ENCODE results near the gene TAS1R1. TPM values are rescaled to one million over a fixed set of nuclear protein-coding genes. Genes with fewer than 3 reads are reported as not detected.

Gene TAS1R1
- polyA plus RNA-seq, 1 donor (not counting 4 experiments of a cell fraction or from before 2014, with no cell fraction given) = not detected

DNA sequence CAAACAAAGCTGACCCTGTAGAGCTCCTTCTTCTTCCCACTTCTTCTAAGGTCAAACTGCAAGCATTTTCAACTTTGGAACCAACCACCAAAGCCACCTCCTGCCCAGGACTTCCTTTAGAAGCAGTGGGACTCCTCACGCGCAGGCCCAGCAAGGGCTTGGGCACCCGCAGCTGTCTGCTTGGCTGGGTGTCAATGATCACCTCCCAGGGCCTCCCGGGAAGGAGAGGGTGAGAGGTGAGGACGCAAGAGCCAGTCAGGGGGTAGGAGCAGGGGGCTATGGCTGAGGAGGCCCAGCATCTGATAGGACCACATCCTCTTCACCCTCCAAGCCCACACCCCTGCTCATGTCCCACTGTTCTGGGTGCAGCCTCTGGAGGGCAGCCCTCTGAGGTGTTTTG lies 37.3 kb downstream of the TAS1R1 start:
- Histone ChIP-seq H4K20me1 (ENCODE audit: control insufficient read depth, extremely low read depth, insufficient read depth, low read length) (peaks cover 62% of the 10 kb centered on the region), H2AFZ (ENCODE audit: control insufficient read depth, low read length) (no peak overlapping the region), H3K27me3 (ENCODE audit: control insufficient read depth, extremely low read depth, insufficient read depth, low read length) (no peaks in the 10 kb centered on the region), H3K4me1 (ENCODE audit: control insufficient read depth, extremely low read depth, insufficient read depth, low read length) (peaks cover 32% of the 10 kb centered on the region), H3K9ac (ENCODE audit: control insufficient read depth, extremely low read depth, insufficient read depth, low read length) (no peak overlapping the region), H3K36me3 (ENCODE audit: control insufficient read depth in 2 of 2, extremely low read depth in 1 of 2, insufficient read depth in 2 of 2, low read length in 2 of 2) (peaks cover 58 to 77% of the 10 kb centered on the region in 2 experiments), H3K4me3 (ENCODE audit: control insufficient read depth in 2 of 3, extremely low read depth in 1 of 3, insufficient read depth in 2 of 3, low read depth in 1 of 3, low read length in 3 of 3) (no peak overlapping the region), H3K79me2 (ENCODE audit: control insufficient read depth, insufficient read depth, low read length) (peaks cover 56% of the 10 kb centered on the region), H3K27ac (ENCODE audit: control insufficient read depth, insufficient read depth, low read length) (no peak overlapping the region), H3K9me1 (ENCODE audit: control insufficient read depth, extremely low read depth, insufficient read depth, low read length) (peaks cover 7% of the 10 kb centered on the region), H3K9me3 (ENCODE audit: control insufficient read depth, low read depth, low read length) (no peaks in the 10 kb centered on the region), H3K4me2 (ENCODE audit: control insufficient read depth, extremely low read depth, insufficient read depth, low read depth, low read length) (no peak overlapping the region)
- no peak for FAIRE-seq
- DNase-seq (ENCODE audit: low read depth, low spot score) = no peak
- TF ChIP-seq, protein P1, sequence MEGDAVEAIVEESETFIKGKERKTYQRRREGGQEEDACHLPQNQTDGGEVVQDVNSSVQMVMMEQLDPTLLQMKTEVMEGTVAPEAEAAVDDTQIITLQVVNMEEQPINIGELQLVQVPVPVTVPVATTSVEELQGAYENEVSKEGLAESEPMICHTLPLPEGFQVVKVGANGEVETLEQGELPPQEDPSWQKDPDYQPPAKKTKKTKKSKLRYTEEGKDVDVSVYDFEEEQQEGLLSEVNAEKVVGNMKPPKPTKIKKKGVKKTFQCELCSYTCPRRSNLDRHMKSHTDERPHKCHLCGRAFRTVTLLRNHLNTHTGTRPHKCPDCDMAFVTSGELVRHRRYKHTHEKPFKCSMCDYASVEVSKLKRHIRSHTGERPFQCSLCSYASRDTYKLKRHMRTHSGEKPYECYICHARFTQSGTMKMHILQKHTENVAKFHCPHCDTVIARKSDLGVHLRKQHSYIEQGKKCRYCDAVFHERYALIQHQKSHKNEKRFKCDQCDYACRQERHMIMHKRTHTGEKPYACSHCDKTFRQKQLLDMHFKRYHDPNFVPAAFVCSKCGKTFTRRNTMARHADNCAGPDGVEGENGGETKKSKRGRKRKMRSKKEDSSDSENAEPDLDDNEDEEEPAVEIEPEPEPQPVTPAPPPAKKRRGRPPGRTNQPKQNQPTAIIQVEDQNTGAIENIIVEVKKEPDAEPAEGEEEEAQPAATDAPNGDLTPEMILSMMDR (optimal IDR thresholded peaks at IDR 0.05 in 1 of 3, IDR thresholded peaks at IDR 0.05 in 1 of 3, conservative IDR thresholded peaks at IDR 0.05 in 1 of 3; ENCODE audit: extremely low read depth in 1 of 3, insufficient read depth in 2 of 3, low read length in 3 of 3) = no peak
- TF ChIP-seq EZH2 (IDR thresholded peaks at IDR 0.05; ENCODE audit: low read length) = no peak
- dilution Hi-C loops (cut with MboI; ENCODE audit: extremely low pct_ligation_motif_present, low sequenced_read_pairs) = no loop called here

DNA sequence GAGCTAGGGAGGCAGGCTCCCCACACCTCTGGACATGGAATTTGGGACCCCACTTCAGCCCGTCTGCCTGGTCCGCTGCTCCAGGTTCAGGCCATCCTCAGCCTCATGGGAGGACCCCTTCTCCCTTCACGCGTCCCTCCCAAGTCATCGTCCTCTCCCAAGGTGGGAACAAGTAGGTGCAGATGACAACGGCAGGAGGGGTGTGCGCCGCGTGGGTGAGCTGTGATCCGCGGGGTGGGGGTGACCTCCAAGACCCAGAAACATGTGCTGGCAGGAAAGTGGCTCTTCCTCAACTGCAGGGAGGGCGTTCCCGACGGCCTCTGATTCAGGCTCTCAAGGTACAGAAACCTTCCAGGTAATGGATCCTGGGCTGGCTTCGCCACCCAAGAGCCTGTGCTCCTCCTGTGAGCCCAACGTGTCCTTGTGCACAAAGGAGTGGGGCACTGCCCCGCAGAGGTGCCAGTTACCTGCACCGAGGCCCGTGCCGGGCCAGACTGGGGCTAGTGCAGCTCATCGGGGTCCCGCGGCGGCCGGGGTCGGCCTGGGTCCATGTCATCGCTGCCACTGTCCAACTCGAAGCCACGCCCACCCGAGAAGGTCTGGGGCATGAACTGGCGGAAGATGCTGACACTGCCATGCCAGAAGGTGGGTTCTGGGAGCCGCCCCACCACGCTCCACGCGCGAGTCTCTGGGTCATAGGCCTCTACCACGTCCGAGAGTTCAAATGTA lies 37.9 kb downstream of the TAS1R1 start:
- DNase-seq (ENCODE audit: low read depth, low spot score) (no peak), FAIRE-seq (no peak)
- no peak overlapping the region for H3K4me3 ChIP-seq (ENCODE audit: control insufficient read depth in 2 of 3, extremely low read depth in 1 of 3, insufficient read depth in 2 of 3, low read depth in 1 of 3, low read length in 3 of 3)
- H3K4me2 ChIP-seq (ENCODE audit: control insufficient read depth, extremely low read depth, insufficient read depth, low read depth, low read length) = no peak overlapping the region
- peaks cover 32% of the 10 kb centered on the region for H3K4me1 ChIP-seq (ENCODE audit: control insufficient read depth, extremely low read depth, insufficient read depth, low read length)
- no peaks in the 10 kb centered on the region for H3K27me3 ChIP-seq (ENCODE audit: control insufficient read depth, extremely low read depth, insufficient read depth, low read length)
- no peak overlapping the region for H2AFZ ChIP-seq (ENCODE audit: control insufficient read depth, low read length)
- TF ChIP-seq, protein P1 (optimal IDR thresholded peaks at IDR 0.05 in 1 of 3, IDR thresholded peaks at IDR 0.05 in 1 of 3, conservative IDR thresholded peaks at IDR 0.05 in 1 of 3; ENCODE audit: extremely low read depth in 1 of 3, insufficient read depth in 2 of 3, low read length in 3 of 3) = no peak
- TF ChIP-seq EZH2 (IDR thresholded peaks at IDR 0.05; ENCODE audit: low read length) = no peak
- H3K9me3 ChIP-seq (ENCODE audit: control insufficient read depth, low read depth, low read length) = no peaks in the 10 kb centered on the region
- no peak overlapping the region for H3K27ac ChIP-seq (ENCODE audit: control insufficient read depth, insufficient read depth, low read length)
- peaks cover 62% of the 10 kb centered on the region for H3K79me2 ChIP-seq (ENCODE audit: control insufficient read depth, insufficient read depth, low read length)
- H4K20me1 ChIP-seq (ENCODE audit: control insufficient read depth, extremely low read depth, insufficient read depth, low read length) = peaks cover 65% of the 10 kb centered on the region
- no peak overlapping the region for H3K9ac ChIP-seq (ENCODE audit: control insufficient read depth, extremely low read depth, insufficient read depth, low read length)
- H3K36me3 ChIP-seq (ENCODE audit: control insufficient read depth in 2 of 2, extremely low read depth in 1 of 2, insufficient read depth in 2 of 2, low read length in 2 of 2) = peaks cover 64 to 83% of the 10 kb centered on the region in 2 experiments
- dilution Hi-C loops (cut with MboI; ENCODE audit: extremely low pct_ligation_motif_present, low sequenced_read_pairs) = no loop called here
- peaks cover 11% of the 10 kb centered on the region for H3K9me1 ChIP-seq (ENCODE audit: control insufficient read depth, extremely low read depth, insufficient read depth, low read length)
